Measurements from ENCODE around the gene SETD2. TPM values are rescaled to one million over a fixed set of nuclear protein-coding genes. Genes with fewer than 3 reads are reported as not detected.

Gene SETD2
- total RNA-seq, 2 donors from 2014 or later = 38.3 to 49.3 TPM

GRCh38 chr3:47016934-47017435, 146.9 kb downstream of the SETD2 start:
- no peak for DNase-seq (ENCODE audit: low spot score)
- intact Hi-C loops (cut with DNase I) = no loop called here

- intact Hi-C loops (cut with DNase I) = no loop called here
- no peak for DNase-seq (ENCODE audit: low spot score)
Measured at GRCh38 chr3:47016086-47016933, 147.6 kb downstream of the SETD2 start.

- intact Hi-C loops (cut with DNase I) = no loop called here
- DNase-seq (ENCODE audit: low spot score) = no peak
Measured at GRCh38 chr3:47015151-47015550, 148.8 kb downstream of the SETD2 start.

DNA sequence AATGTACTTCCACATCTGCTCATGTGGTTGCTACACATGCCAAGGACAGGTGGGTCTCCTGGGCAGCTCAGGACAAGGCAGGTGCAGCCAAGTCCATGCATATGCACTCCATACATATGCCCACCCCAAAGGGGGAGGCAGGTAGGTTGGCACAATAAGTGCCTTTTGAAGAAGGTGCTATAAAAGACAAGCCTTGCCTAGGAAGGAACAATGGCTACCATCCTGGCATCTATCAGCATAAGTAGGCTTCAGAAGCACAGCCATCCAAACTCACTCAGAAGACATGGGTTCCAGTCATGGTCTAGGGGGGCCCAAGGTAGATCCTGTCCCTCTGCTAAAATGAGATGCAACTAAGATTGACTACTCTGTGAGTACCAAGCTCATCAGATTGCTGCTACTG, 149.9 kb downstream of the SETD2 start:
- no peak for DNase-seq (ENCODE audit: low spot score)
- intact Hi-C loops (cut with DNase I) = no loop called here

DNA sequence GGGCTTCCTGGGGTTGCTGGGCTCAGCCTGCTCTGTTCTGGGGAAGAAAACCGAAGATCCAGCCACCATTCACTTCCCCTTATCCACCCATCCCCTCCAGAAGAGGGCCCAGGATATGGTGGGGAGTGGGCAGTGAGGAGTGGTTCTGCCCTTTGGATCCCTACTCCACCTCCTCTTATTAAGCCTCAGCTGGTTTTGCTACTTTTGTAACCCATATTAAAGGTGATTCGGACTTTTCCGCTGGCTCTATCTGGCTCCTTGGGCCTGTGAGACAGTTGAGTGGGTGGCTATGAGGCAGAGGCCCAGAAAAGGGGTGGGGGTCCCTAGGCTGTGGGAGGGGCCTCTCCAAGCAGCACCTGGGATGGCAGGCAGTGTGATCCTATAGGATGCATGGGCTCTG, 150.7 kb downstream of the SETD2 start:
- DNase-seq (ENCODE audit: low spot score) = no peak
- intact Hi-C loops (cut with DNase I) = no loop called here

GRCh38 chr3:47012342-47013230, 151.3 kb downstream of the SETD2 start:
- no peak for DNase-seq (ENCODE audit: low spot score)
- intact Hi-C loops (cut with DNase I) = no loop called here

DNA sequence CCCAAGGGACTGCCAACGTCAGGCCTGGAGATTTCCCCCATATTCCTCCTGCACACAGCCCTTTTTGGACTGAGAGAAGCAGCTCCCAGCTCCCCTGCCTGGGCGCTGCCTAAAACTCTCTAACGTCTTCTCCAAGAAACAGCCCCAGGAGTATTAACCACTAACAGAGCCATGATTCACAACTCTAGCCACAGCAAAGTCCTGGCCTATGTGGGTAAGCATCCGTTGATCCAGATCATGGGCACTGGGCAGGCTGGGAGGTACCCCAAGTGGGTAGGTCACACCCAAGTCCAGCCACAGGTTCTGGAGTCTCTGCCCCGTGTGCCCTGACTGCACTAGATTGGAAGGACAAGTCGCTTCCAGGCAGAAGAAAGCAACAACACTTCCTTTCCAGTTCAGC, 152.5 kb downstream of the SETD2 start:
- DNase-seq (ENCODE audit: low spot score) = no peak
- intact Hi-C loops (cut with DNase I) = no loop called here

GRCh38 chr3:47010910-47011309, 153.0 kb downstream of the SETD2 start:
- intact Hi-C loops (cut with DNase I) = no loop called here
- no peak for DNase-seq (ENCODE audit: low spot score)

GRCh38 chr3:47010111-47010712, 153.7 kb downstream of the SETD2 start:
- intact Hi-C loops (cut with DNase I) = no loop called here
- no peak for DNase-seq (ENCODE audit: low spot score)

DNA sequence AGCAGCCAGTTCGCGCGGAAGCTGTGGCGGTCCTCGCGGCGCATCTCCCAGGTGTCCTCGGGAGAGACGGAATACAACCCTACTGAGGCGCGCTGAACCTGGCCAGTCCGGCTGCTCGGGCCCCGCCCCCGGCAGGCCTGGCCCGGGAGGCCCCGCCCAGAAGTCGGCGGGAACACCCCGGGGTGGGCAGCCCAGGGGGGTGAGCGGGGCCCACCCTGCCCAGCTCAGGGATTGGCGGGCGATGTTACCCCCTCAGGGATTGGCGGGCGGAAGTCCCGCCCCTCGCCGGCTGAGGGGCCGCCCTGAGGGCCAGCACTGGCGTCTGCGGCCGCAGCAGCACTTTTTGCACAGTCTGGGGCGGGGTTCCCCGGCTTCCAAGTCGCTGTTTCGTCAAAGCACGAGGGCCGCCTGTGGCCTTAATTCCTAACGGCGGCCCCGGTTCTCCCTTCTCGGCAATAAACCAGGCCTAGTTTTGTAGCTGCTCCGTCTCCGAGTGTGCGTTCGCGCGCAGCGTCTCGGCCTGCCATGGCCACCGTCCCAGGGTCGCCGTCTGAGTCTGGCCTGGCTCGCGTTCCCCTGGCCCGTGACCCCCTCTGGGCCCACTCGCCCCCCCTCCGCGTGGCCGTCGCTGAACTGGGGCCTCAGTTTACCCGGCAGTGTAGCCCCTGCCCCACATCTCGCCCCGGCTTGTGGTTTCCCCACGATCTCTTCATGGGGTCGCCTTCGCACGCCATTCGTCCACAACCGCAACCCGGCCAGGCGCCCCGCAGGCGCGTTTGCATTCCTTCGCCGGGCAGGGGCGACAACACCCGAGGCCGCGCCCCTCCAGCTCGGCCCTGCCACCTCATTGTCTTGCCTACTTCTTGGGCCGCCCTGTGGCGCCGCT, 154.4 kb downstream of the SETD2 start:
- intact Hi-C loops (cut with DNase I) = no loop called here
- DNase-seq (ENCODE audit: low spot score) = peak; percentile 96

- no peak for DNase-seq (ENCODE audit: low spot score)
- intact Hi-C loops (cut with DNase I) = no loop called here
Measured at GRCh38 chr3:47008851-47009224, 155.1 kb downstream of the SETD2 start.

DNA sequence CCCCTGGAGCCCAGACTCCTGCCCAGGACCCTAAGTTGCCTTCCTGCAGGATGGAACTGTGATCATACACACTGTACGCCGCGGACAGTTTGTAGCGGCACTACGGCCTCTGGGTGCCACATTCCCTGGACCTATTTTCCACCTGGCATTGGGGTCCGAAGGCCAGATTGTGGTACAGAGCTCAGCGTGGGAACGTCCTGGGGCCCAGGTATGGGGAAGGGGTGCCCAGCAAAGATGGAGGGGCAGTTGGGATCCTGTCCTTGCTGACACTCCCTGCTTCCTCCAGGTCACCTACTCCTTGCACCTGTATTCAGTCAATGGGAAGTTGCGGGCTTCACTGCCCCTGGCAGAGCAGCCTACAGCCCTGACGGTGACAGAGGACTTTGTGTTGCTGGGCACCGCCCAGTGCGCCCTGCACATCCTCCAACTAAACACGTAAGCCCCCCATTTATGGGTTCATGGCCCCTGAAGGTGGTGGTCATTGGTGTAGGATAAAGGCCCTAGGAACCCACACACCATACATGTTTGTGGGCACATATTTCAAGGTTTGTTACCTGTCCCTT, 155.6 kb downstream of the SETD2 start:
- intact Hi-C loops (cut with DNase I) = no loop called here
- no peak for DNase-seq (ENCODE audit: low spot score)

DNA sequence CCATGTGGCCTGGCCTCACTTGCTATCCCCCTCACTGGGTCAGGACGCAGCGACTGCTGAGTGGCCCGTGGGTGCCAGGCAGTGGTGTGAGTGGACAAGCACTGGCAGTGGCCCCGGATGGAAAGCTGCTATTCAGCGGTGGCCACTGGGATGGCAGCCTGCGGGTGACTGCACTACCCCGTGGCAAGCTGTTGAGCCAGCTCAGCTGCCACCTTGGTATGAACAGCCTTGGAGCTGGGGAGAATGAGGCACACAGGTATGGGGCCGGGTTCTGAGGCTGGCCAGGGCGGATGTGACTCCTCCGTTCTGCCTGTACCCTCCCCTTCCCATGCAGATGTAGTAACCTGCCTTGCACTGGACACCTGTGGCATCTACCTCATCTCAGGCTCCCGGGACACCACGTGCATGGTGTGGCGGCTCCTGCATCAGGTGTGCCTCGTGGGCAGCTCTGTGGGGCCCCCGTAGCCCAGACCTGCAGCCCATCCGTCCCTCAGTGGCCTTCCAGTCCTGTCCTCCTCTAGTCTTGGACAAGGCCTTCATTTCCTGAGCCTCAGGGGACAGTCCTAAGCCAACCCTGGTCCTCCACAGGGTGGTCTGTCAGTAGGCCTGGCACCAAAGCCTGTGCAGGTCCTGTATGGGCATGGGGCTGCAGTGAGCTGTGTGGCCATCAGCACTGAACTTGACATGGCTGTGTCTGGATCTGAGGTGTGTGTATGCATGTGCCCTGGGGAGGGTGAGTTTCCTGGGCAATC, 156.3 kb downstream of the SETD2 start:
- no peak for DNase-seq (ENCODE audit: low spot score)
- intact Hi-C loops (cut with DNase I) = no loop called here

- intact Hi-C loops (cut with DNase I) = no loop called here
Measured at GRCh38 chr3:47007001-47007400, 156.9 kb downstream of the SETD2 start.

DNA sequence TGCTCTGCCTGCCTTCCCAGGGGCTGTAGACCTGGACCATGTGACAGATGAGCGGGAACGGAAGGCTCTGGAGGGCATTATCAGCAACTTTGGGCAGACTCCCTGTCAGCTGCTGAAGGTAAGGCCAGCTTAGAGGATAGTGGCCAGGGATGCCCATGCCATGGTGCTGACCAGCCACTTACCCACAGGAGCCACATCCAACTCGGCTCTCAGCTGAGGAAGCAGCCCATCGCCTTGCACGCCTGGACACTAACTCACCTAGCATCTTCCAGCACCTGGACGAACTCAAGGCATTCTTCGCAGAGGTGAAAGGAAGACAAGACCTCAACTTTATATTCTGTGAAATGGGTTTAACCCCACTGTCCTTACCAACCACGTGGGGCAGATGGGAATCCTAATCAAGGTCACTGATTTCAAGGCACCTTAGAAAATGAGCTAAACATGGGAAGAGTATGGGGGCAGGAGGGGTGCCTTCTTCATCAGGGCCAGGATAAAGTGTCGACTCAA, 157.7 kb downstream of the SETD2 start:
- intact Hi-C loops (cut with DNase I) = no loop called here
- no peak for DNase-seq (ENCODE audit: low spot score)

More at GRCh38 chr3:47007001-47007400, 156.9 kb downstream of the SETD2 start:
- no peak for DNase-seq (ENCODE audit: low spot score)

- no peak for DNase-seq (ENCODE audit: low spot score)
- intact Hi-C loops (cut with DNase I) = no loop called here
Measured at GRCh38 chr3:47005212-47006144, 158.4 kb downstream of the SETD2 start.
